PC-9 (cell line): Measurements from ENCODE around the gene HSPA12A.

ENCODE experiments used
- EZH2 ChIP-seq: fragments of 200-600 bp; sonication (generic); IDR thresholded peaks from 2 replicates; pipeline ENCODE4 v1.8.0; 2017; ENCODE audit warnings: antibody characterized with exemption, low read depth
- TF ChIP-seq, protein P1 (sequence below): fragments of 200-600 bp; sonication (generic); conservative IDR thresholded peaks from 2 replicates; pipeline ENCODE4 v1.6.1; 2017; ENCODE audit warnings: mixed run types, antibody characterized with exemption, mild to moderate bottlenecking, moderate library complexity

DNA sequence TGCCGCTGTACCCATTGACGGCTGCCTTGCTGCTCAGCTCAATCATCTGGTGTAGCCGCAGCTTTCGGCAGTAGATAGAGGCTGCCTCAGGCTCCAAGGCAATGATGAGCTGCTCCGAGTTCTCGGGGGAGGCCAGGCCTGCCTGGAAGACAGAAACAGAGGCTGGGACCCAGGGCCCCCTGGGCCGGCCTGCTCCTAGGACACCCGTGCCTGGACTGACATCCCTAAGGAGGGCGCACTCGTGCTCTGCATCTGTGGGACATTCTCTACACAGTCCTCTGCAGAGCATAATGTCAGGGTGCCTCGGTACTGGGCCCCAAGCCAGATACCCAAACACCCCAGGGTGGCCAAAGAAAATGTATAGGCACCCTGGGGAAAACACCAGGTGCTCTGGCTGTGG lies 58.5 kb downstream of the HSPA12A start:
- no peak for TF ChIP-seq EZH2
- TF ChIP-seq, protein P1, sequence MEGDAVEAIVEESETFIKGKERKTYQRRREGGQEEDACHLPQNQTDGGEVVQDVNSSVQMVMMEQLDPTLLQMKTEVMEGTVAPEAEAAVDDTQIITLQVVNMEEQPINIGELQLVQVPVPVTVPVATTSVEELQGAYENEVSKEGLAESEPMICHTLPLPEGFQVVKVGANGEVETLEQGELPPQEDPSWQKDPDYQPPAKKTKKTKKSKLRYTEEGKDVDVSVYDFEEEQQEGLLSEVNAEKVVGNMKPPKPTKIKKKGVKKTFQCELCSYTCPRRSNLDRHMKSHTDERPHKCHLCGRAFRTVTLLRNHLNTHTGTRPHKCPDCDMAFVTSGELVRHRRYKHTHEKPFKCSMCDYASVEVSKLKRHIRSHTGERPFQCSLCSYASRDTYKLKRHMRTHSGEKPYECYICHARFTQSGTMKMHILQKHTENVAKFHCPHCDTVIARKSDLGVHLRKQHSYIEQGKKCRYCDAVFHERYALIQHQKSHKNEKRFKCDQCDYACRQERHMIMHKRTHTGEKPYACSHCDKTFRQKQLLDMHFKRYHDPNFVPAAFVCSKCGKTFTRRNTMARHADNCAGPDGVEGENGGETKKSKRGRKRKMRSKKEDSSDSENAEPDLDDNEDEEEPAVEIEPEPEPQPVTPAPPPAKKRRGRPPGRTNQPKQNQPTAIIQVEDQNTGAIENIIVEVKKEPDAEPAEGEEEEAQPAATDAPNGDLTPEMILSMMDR: no peak
